ENCODE results near the gene JOSD2.

DNA sequence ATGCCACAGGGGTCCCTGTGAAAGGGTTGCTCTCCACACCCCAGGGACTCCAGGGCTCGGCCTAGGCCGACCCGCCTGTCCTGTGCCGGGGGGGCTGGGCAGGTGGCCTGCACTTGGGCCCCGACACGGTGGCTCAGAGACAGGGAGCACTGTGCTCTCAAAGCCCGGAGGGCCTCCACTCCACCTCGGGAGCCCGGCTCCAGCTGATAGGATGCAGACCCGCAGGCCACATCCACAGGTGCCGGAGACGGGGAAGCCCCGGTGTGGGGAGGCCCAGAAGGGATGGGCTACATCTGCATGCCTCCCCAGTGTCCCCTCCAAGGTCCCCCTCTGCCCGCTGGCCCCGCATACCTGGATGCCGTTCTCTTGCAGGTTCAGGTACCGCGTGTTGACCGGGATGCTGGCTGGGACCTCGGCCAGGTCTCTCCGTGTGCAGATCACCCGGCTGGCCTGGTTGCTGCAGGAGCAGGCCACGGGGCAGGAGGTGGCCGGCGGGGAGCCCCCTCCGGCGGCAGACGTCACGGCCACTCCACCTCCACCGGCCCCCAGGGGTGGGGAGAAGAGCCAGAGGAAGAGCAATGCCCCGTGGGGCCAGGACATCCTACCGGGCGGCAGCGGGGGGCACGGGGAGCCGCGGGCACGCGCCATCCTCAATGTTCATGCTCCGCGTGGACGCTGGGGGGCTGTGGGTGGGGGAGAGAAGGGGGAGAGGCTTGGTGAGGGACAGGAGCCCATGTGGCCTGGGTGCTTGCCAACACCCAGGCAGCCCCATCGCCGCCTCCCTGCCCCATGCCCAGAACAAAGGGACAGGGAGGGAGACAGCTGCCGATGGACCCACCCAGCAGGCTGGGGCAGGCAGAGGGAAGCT is 37.4 kb upstream of the JOSD2 start:
- TF ChIP-seq EZH2phosphoT487 (IDR thresholded peaks at IDR 0.05; ENCODE audit: low read length) (no peak), EZH2 (optimal IDR thresholded peaks at IDR 0.05; ENCODE audit: low read depth, low read length) (no peak)
- TF ChIP-seq, protein P1, sequence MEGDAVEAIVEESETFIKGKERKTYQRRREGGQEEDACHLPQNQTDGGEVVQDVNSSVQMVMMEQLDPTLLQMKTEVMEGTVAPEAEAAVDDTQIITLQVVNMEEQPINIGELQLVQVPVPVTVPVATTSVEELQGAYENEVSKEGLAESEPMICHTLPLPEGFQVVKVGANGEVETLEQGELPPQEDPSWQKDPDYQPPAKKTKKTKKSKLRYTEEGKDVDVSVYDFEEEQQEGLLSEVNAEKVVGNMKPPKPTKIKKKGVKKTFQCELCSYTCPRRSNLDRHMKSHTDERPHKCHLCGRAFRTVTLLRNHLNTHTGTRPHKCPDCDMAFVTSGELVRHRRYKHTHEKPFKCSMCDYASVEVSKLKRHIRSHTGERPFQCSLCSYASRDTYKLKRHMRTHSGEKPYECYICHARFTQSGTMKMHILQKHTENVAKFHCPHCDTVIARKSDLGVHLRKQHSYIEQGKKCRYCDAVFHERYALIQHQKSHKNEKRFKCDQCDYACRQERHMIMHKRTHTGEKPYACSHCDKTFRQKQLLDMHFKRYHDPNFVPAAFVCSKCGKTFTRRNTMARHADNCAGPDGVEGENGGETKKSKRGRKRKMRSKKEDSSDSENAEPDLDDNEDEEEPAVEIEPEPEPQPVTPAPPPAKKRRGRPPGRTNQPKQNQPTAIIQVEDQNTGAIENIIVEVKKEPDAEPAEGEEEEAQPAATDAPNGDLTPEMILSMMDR (IDR thresholded peaks at IDR 0.05; ENCODE audit: low read length) = no peak
